GM18526 (cell line): ENCODE measurements around the gene EBF4.

Experiments
- POLR2A ChIP-seq: IDR thresholded peaks from 3 replicates; pipeline ENCODE4 v1.6.1; 2011; ENCODE audit not compliant: insufficient read length; ENCODE audit errors: extremely low read depth

EBF4 gene

DNA sequence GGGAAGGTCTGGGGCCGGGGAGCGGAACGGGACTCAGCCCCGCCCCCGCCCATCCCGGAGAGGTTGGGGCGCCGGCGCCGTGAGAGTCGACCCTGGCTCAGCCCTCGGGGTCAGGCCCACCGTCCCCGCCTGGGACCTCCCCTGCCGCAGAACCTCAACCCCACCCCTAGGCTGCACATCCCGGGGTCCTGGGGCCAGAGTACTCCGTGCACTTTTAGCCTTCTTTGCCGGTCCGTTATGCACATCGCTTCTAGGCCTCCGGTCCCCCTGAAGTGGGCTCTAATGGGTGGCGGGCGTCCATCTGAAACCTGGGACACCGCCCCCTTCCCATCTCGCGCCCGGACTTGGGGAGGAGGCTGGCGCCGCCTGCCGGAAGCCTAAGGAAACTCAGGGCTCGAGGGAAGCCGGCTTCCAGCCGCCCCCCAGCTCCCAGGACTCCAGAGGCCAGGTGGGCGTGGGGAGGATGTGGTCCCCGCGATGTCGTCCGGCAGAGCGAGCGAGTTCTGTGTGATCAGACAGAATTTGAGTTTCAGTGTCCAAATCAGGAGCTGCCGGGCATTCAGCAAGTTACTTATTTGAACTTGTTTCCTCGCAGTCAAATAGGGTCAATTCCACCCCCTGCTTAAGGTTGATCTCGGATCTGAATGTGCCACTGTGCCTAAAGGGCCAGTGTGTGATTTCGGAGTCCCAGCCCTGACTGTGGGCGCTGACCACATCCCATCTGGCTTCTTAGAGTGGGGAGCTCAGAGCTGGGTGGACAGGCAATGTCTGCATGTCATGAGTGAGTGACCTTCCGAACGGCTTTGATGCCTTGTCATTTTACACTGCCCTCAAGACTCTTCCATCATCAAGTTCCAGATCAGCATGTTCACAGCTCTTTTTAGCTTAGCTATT lies 60.2 kb downstream of the EBF4 start:
- TF ChIP-seq POLR2A: no peak

DNA sequence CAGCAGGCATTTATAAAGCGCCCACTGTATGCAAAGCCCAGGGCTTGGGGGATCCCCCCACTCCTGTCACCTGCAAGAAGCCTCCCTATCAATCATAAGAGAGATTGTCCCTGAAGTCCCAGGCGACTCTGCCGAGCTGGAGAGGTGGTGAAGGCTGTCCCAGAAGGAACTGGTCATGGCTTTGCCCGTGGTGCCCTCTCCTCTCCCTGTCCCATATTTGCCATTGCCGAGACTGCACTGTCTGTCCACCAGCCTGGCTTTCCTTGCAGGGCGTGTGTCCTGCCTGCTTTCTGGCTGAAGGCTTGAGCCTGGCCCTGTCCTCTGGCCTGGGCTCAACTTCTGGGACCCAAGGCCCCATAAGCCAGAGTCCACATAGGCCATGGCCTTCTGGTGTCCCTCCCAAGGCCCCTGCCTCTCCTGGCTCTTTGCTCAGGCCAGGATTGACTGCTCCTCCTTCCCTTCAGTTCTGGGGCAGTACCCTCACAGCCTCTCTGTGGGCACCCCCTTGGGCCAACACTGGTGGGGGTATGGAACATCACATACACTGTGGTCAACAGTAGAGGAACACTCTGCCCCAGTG lies 61.0 kb downstream of the EBF4 start:
- TF ChIP-seq POLR2A: no peak

DNA sequence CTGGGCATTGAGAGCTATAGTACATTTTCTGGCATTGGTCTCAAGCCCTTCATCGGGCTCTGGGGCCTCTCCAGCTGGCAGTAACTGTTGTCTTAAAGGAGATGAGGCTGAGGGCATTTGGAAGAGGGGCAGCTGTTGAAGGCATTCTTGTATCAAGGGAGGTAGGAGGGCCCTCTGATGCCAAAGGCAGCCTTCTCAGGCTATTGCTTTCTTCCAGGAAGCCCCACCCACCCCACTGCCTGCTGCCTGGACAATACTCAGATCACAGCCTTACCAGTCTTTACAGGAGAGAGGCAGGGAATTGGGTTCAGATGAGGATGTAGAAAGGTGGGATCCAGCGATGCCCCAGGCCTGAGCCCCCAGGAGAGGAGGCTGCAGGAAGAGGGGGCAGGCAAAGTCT lies 61.8 kb downstream of the EBF4 start:
- TF ChIP-seq POLR2A: no peak

DNA sequence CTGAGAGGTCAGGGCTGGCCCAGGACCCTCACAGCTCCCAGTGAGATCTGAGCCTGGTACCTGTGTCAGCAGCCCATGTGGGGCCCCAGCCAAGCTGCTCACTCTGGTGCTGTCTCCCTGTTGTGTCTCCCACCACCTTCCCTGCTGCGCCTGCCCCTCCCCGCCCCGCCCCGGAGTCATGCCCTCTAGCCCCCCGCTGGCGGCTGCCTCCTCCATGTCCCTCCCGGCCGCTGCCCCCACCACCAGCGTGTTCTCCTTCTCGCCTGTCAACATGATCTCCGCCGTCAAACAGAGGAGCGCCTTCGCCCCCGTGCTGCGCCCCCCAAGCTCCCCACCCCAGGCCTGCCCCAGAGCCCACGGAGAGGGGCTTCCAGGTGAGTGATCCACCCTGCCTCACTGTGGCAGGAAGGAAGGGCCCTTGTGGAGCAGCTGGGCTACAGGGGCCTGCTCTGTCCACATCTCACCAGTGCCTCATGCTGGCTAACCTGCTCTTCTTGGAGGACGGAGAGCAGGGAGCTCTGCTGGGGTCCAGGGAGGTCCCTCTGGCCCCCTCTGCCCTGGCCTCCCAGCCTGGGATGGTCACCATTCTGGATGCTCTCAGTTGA lies 63.0 kb downstream of the EBF4 start:
- TF ChIP-seq POLR2A: no peak

DNA sequence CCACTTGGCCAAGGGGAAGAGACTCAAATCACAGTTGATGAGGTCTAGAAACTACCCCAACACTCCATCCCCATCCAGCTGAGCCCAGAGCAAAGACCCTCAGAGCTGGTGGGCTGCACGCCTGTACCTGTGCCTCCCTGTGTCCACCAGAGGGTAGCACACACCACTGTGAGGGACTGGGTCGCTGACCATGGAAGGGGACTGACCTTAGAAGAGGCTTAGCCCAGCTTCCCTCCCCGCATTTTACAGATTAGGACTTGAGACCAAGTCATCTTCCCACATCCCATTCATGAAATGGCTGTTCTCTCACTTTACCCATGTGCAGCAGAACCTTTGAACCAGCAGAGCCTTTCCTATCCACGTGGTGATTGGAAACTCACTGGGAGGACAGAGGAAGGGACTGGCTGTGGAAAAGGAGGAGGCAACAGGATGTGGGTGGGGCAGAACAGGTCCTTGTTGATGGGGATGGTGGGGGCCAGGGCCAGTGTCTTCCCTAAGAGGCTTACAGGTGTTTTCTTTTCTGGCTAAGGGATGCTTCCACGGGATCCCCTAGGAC lies 63.6 kb downstream of the EBF4 start:
- no peak for TF ChIP-seq POLR2A

DNA sequence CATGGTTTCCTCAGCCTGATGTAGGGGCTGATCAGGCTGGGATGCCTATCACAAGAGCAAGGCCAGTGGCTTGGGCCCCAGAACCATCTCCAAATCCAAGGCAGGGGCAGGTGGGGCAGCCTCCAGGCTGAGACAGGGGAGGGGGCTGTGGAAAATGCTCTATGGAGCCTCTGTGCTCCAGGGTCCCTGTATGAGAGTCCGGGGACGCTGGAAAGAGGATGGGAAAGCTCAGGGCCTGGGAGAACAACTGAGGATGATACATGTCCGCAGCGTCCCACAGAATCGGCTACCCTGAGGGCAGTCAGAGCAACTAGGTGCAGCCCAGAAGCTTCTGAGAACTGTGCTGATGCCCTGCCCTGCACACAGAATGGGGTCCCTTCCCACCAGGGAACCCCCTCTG lies 64.4 kb downstream of the EBF4 start:
- no peak for TF ChIP-seq POLR2A

DNA sequence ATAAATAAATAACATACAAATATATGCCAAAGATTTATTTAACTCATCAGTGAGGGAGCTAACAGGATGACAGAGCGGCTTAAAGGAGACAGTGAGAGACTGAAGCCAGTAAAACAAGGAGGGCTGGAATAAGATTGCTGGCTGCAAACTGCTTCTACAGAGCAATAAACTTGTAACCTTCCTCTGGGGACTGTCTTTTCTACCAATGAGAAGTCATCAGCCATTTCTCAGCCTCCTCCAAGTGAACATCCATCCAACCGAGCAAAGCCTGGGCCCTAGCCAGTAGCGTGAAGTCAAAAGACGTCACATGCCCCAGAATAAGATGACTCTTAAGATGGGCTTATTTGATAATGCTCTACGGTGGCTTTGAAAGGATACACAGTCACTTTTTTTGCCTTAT lies 65.4 kb downstream of the EBF4 start:
- TF ChIP-seq POLR2A: no peak

DNA sequence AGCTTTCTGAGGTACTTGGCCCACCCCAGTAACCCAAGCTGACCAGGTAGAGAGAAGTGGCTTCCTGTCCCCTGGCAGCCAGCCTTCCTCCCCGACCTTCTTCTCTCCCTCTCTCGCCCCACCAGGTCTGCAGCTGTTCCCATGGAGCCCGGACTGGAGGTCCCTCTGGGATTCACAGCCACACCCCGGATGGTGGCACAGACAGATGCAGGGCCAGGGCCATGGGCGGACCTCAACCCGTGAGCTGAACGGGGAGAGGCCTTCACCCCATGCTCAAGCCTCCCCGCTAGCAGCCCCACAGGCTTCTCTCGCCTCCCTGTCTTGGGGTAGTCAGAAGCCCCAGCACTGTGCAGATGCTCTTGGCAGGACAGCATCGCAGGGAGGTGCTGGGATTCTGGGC lies 66.6 kb downstream of the EBF4 start:
- TF ChIP-seq POLR2A: no peak

DNA sequence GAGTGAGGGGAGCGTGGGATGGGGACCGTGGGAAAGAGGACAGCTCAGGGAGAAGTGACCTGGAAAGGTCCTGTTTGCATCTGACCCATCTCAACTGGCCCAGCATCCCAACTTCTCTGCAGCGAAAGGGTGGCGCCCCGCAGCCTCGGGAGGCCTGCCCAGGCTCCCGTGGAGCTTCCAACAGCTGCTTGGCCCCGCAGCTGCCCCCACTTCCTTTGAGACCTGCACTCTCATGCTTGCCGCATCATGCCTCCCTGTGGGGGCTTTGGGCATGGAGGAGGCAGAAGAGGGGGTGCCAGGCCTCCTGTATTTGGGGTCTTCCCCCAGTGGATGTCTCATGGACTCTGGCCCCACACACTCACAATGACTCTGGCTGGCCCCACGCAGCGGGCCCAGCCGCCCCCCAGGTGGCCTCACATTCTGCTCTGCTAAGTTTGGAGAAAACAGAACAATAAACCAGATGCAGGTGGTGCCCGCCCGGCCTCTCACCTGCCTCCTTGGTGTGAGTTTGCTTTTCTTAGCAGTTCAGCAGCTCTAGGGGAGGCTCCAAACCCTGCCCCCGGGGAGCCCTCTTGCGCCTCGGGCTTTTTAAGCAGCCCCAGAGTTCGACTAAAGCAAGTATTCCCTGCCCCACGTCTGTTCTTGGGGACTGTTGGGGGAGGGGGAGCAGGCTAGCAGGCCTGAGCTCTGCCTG lies 67.2 kb downstream of the EBF4 start:
- no peak for TF ChIP-seq POLR2A

DNA sequence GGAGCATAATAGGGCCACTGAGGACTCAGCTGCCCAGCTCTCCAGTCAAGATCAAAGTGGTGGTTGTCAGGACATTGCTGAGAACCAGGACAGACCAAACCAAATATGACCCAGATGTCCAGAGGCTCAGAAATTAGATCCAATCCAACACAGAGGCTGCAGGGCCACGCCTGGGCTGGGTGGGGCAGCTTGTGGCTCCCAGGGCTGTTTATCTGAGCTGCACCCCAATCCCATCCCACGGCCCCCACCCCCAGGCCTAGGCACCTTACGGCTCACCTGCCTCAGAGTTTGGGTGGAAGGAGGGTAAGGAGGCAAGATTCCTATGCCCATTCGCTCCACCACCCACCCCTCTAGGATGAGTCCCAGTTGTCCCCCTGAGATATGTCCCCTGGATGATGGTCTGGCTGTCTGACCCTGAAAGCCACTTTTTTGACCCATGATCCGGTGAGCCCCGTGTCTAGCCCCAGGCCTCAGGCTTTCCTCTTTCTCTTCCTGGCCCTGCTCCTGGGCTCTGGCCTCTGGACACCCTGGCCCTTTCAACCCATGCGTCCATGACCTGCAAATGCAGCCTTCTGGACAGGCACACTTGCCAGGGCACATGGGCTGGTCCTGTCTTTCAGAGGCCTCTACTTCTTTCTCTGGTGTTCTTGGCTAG lies 67.8 kb downstream of the EBF4 start:
- TF ChIP-seq POLR2A: no peak

DNA sequence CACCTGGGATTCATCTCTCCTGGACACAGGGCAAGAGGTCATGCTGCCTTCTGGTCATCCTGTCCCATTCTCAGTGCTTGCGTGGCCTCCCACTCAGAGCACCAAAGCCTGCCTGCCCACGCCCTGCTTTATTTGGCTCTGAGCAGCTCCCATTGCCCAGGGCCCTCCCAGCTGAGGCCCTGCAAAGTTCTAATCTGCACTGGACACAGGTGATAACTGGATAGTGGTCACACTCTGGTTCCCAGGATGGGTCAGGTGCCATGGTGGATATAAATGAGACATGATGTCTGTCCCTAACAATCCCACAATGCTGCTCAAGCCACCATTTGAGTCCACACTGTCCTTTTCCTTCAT lies 68.3 kb downstream of the EBF4 start:
- TF ChIP-seq POLR2A: no peak

DNA sequence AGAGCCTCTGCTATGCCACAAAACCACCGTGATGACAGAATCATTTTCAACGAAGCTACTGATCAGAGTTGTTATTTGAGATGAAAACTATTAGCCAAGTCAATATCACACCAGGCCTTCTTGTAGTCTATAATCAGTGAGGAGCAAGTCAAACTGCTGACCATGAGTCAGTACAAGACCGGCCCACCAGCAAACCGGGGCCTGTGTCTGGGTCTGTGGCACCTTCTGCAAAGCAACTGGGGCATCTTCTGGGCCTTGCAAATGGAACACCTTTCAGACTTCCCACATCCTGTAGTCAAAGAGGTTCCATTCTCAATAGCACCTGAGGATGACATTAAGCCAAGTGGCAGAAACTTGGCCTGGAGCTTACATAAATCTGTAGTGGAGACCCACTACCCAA lies 69.3 kb downstream of the EBF4 start:
- no peak for TF ChIP-seq POLR2A

DNA sequence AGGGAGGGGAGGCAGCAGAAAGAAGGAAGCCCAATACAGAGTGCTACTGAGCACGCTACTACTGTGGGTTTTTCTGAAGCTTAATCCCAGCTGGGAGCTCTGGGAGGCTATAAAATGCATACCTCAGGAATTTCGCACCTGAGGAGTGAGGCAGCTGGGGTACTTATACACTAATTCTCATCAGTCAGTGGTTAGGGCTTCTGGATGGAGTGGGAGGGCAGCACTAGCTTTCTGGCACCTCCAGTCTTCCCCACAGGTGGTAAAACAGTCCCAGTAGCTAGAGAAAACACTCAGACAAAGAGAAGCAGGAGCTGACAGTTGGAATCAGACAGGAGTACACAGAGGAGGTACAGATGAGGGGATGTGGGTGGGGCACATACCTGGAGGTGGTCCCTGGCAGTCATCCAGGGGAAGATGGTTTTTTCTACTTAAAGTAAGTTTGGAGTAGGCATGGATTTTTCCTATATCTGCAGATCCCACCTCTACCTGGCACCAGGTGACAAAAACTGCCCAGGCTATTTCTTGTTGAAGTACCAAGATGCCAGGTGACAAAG lies 70.1 kb downstream of the EBF4 start:
- TF ChIP-seq POLR2A: no peak

DNA sequence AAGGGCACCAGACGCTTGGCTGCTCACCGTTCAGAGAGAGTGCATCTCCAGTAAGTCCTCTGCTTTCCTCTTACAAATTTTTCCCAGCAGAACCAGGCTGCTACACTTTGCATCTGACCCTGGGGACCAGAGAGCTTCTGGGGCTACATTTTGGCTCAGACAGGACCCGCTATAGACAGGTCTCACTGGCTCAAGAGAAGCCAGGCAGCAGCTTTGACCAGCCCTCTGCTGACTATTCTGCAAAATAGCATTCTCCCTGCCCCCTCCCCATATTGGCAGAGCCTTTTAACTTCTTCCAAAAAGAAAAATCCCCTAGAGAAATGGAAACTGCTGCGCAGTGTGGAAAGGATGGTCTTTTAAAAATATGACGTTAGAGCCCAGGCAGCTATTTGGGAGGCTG lies 70.6 kb downstream of the EBF4 start:
- TF ChIP-seq POLR2A: no peak
